K562 treated with DMSO at 1 percent for 12 hours (cell line): ENCODE data around the gene DNAJC12. TPM values are rescaled to one million over a fixed set of nuclear protein-coding genes. Genes with fewer than 3 reads are reported as not detected.

Experiments used
- total RNA-seq: library from RNA; unstranded; fragments of 300-600 nt; gene quantifications from 2 replicates; pipeline ENCODE4 v1.2.3, GENCODE V29; 2022; ENCODE audit not compliant: insufficient read depth

Gene DNAJC12
- 49.1 and 51.0 TPM in 2 replicates for total RNA-seq

GRCh38 chr10:67837541-67838314, at the start of gene DNAJC12:
Gene DNAJC12 (minus strand): TSS chr10:67838188. CDS start chr10:67838011, 177 bp downstream.

GRCh38 chr10:67884313-67884841, 46.4 kb upstream of the DNAJC12 start, which contains the start of gene SIRT1:
Gene SIRT1 (plus strand): TSS chr10:67884656. CDS start chr10:67884722, 66 bp downstream.

Other genes starting within 250 kb of the DNAJC12 start
- not detected in 2 replicates for gene CTNNA3, start 142.0 kb downstream of the DNAJC12 start, total RNA-seq
- 7.5 and 21.7 TPM in 2 replicates for gene SIRT1, start 46.5 kb upstream of the DNAJC12 start, total RNA-seq
- gene HERC4, start 237.1 kb upstream of the DNAJC12 start, total RNA-seq: 10.6 and 29.7 TPM in 2 replicates